Skeletal muscle cell (primary cell): ENCODE measurements around the gene DLL4.
"Not testable (repeated sequence)": the region's sequence is repeated elsewhere in the genome, so short reads cannot be mapped to it uniquely, and the experiment has no call there.

Source experiments
- DNase-seq: peaks from one replicate; pipeline ENCODE4 v3.0.0-alpha.2; 2010; ENCODE audit warnings: low read depth
- H3K4me3 ChIP-seq: 2 replicates; pipeline ENCODE4 v1.5.1; 2011; ENCODE audit warnings: low read depth, mild to moderate bottlenecking, control low read depth, low read length, moderate library complexity

DLL4 gene

DNA sequence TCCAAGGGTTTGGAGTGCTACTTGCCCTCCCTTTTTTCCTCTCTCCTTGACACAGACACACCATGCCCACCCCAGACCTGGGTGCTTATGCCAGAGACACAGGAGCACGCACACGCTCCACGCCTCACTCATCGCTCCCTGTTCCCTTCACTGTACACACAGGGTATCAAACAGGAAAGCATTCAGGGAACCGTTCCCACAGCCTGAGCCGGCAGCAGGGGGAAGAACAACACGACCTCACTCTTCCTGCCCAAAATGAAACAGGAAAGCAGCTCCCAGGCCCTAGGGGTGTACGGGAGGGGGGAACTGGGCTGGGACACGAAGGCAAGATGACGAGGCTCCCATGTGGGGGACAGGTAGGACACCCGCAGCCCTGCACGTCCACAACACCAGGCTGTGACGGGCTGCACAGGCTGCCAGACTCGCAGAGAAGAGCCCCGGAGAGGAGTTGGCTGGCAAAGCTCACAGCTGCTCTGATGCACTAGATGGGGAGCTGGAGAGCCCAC, 11.2 kb downstream of the DLL4 start:
- H3K4me3 ChIP-seq: no peak overlapping the region
- DNase-seq: no peak

DNA sequence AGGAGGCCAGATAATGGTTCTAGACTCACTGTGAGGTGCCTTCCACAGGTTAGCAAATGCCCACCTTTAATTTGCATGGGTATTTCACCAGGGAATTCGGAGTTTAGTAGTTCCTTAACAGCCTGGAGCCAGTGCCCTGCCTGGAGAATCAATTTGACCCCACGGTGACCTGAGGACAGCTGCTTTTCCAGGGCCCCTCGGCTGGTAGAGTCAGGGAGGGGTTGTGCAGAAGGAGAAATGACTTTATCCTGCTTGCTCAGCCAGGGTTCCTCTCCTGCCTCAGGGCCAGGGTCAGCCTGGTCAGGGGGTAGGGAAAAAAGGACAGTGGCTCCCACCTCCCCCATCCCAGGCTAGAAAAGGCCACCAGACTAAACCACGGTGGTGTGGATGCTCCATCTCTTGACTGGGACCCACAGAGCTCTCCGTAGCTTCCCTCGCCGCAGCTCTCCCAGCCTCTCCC, 12.0 kb downstream of the DLL4 start:
- no peak for DNase-seq
- peak overlapping the region; percentile 53 for H3K4me3 ChIP-seq

DNA sequence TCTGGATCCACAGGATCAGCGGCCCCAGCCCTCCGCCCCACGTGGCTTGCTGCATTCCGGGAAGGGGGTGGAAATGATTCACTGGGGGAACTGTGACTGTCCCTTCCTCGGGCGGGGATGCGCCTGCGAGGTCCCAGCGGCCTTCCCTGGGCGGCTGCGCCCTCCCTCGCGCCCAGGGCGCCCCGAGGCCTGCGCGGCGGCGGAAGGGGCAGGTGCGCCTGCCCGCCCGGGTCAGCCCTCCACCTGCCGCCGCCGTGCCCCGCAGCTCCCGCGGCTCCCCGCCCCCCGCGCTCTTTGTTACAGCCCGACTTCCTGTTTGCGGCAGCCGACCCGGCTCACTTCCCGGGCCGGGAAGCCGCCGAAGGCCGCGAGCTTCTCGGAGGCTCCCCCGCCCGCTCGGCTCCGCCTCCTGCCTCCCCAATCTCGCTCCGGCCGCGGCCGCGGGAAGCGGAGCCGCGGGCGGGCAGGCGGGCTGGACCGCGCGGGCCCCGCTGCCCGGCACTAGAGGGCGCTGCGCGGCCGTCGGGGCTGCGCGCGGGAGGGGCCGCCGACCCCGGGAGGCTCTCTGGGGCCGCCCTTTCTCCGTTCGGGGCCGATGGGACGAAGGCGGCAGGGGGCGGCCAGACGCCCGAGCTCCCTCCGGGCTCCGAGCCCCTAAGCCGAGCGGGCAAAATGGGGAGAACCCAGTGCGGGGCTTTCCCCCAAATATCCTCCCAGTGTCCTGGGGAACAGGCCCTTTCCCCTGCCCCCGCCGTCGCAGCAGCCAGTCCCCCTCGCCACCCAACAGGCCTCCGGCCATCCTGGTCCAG, 12.6 kb downstream of the DLL4 start:
- H3K4me3 ChIP-seq: peak overlapping the region; percentile 53
- DNase-seq: no peak

DNA sequence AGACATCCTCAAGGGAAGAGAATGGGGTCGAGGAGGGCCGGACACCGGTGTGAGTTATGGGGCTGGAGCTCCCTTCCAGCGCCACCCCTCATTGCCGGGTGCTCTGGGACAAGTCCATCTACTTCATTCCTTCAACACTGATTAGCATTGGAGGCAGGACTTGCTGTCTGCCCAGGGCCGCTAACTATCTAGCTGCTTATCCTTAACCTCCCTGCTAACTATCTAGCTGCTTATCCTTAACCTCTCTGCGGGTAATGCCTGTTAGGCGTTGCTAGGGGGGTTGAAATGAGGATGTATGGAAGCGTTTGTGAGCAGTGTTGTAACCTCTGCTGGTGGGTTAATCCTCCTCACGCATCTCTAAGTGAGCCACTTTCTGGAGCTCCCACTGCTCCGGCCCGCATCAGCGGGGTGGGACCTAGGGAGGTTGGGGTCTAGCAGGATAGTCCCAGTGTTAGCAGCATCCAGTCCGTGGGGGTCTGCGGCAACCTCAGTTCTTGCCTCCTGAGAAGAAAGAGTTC, 13.3 kb downstream of the DLL4 start:
- H3K4me3 ChIP-seq: peak overlapping the region; percentile 53
- DNase-seq: no peak

DNA sequence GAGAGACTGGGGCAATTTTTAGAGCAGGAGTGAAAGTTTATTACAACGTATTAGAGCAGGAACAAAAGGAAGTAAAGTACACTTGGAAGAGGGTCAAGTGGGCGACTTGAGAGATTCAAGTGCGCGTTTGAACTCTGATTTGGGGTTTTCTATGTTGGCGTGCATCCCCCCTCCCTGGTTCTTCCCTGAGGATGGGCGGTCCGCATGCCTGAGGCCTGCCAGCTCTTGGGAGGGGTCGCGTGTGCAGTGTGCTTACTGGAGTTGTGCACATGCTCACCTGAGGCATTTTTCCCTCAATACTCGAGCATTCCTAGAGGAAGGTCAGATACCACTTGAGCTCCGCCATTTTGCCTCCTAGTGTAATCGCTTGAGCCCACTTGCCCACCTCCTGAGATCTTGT, 13.7 kb downstream of the DLL4 start:
- H3K4me3 ChIP-seq: no peak overlapping the region
- DNase-seq: no peak

DNA sequence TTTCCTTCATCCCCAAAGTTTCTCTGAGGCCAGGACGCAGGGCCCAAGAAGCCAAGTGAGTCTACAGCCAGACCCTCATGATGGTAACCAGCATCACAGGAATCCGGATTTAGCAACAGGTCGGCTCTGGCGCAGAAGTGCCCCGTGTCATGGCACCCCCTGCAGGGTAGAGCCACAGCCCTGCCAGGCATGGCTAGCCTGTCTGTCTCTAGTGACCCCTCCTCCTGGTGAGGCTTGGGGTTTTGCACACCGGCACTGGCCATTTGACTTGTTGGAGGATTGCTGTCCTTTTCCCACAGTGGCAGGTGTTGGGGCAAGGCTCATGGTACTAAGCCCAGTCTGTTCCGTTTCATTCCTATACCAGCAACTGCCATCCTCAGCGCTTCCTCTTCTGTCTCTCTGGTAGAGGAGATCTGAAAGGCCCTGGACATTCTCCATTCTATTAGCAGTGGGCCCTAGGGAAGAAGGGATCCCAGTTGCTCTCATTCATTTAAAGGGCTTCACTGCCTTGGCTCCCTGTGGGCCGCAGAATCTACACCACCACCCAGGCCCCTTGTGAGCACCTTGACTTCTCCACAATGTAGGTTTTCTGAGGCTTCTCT, 14.7 kb downstream of the DLL4 start:
- DNase-seq: no peak

DNA sequence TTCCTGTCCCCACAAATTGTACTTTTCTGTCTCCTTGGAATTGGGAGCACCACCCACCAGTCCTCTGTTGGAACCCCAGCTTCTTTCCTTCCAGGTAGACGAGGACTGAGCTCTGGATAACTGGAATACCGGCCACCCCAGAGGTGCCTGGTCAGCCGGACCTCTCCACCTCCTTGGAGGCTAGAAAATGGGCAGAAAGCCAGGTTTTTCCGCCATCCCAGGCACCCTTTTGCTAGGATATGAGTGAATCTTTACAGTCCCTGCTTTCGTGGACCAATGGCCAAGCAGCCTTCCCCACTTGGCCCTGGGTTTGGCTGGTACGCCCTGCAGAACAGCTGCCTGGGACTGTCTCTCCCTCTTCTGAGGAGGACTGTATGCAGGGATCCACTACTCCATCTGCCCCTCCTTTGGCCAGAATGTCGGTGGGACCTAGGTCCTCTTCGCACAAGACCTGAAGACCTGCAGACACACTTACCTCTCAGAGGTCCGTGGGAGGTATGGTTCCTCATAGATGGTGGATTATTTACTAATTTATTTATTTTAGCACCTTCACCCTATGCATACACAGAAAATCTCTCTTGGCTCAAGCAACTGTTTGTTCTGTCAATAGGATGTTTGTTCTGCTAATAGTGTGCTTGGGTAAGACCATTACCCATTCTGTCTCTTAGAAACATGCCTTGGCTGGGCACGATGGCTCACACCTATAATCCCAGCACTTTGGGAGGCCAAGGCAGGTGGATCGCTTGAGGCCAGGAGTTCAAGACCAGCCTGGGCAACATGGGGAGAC, 15.6 kb downstream of the DLL4 start:
- no peak overlapping the region for H3K4me3 ChIP-seq
- DNase-seq: no peak

More for the DNA sequence above, 14.7 kb downstream of the DLL4 start:
- H3K4me3 ChIP-seq: no peak overlapping the region

DNA sequence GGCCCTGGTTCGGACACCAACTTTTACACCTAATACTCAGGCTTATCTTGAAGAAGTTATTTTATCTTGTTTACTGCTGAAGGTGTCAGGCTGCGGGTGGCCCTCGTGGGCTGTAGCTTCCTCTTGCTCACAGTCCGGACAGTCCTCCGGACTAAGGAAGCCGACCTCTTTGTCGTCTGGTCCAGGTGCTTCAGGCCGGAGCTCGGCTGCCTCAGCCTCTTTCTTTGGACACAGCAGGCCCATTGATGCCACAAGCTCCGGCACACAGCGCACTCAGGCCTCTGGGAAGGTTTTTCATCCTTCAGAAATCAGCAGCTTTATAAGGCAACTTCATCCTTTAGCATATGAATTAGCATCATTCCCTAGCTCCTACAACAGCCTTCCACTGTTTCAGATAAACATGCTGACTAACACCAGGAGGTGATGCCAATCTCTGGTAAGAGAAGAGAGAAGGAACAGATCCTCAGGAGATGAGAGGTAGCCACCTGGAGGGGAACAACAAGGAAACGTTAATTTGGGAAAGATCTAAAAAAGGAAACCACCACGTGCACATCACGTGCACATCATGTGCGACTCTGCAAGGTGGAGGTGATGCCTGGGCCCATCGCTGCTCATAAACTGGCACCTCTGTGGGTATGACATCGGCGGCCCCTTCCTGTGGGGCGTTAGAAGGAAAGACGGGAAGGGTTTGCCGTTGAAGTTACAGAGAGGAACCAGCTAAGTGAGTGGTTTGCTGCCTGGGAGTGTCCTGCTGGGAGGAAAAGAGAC, 19.8 kb downstream of the DLL4 start:
- no peak for DNase-seq
- no peak overlapping the region for H3K4me3 ChIP-seq

DNA sequence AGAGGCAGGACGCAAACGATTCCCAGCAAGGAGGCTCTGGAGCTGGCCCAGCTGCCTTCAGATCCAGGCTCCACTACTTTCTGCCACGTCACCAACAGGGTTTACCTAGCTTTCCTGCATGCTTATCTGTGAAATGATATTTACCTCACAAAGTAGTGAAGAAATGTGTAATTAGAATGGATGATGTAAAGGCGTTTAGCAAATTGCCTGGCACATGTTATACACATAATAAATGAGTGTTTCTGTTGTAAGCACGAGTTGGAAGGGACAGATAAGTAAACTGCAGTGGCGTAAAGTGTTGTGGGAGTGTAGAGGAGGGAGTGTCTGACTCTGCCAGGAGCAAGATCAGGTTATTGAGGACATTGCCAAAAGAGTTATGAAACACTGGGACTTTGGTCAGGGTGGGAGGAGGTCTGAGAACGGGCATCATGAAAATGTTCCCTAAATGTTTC, 20.6 kb downstream of the DLL4 start:
- DNase-seq: no peak
- no peak overlapping the region for H3K4me3 ChIP-seq

DNA sequence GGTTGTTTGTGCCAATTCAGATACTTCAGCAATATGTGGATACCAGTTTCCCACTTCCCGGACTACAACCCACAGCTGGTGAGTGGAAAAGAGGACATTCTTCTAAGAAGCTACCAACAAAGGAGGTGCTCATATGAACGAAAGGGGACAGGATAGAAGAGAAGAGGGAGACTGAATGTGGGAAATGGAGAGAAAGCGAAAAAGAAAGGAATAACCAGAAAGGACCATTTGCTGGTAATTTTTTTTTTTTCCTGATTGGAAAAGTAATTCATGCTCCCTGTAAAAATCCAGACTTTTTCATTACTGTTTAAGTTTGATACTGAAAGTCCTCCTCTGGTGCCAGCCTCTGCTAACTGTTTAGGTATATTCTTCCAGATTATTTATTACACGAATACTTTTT, 22.6 kb downstream of the DLL4 start:
- no peak overlapping the region for H3K4me3 ChIP-seq
- no peak for DNase-seq

DNA sequence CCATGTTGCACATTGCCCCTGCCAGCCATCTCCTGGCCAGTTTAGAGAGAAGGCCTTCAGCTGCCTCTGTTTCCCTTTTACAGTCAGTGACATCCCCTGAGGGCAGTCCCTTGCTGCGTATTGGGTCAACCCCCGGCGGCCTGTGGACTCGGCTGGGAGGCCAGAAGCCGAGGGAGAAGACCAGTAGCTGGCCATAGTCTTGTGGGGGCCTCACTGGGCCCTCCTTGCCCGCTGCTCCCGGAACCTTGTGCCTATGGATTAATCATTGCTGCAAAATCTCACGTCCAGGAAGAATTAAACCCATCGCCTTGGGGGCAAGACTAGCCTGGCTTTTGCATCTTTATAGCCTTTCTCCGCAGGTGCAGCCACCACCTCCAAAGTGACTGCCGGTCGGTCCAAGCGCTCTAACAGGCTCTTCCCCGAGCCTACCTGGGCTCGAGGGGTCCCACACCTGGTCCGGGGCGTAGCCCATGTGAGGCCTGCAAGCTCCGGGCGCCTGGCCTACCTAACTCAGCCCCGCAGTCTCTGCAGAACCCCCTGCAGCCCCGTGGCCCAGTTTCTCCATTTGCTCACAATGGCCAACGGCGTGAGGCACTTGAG, 23.3 kb downstream of the DLL4 start:
- DNase-seq: no peak
- H3K4me3 ChIP-seq: peak overlapping the region; percentile 83

DNA sequence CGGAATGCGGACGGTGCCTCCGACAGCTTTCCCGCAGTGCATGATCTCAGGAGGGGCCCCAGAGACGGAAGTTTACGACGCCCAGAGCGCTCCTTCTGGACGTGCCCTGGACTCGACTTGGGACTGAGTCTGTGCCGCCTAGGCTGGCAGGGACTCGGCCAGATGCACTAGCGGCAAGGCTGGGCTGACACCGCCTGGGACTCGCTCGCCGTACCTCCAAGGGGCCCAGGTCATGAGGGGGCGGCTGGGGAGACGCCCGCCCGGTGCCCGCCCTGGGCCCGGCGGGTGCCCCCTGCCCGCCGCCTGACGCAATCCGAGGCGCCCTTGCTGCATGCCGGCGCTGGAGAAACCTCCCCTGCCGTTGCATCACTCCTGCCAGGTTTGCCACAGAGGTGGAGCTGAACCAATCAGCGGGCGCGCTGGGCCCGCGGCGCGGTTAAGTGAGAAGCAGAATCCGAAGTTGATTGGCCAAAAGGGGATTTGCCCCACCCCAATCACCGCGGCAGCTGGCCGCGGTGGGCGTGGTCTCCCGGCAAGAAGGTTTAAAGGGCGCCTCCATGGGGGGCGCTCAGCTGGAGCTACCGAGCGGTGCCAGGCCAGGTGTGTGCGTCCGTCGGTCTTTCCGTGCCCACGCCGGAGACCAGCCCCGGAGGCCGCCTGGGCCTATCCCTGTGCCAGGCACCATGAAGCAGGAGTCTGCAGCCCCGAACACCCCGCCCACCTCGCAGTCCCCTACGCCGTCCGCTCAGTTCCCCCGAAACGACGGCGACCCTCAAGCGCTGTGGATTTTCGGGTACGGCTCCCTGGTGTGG, 24.0 kb downstream of the DLL4 start, which contains the start of gene CHAC1:
CHAC1 (plus strand) TSS at position 571 of the 812 bp plus-strand sequence; CDS start at position 684, 113 bp downstream.
- peak within 1 kb of the TSS; percentile 83 for H3K4me3 ChIP-seq
- DNase-seq: peak; percentile 89

DNA sequence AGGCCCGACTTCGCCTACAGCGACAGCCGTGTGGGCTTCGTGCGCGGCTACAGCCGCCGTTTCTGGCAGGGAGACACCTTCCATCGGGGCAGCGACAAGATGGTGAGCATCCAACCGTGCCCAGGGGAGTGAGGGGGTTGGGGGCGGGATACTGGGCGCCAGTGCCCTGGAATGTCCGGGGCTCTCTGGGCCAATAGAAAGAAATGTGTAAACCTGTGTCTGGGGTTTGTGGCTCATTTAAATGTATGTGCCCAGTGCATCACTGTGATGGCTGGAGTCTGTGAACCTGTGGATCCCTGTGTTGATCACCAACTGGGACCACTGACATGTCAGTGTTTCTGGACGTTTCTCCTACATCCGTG, 24.6 kb downstream of the DLL4 start:
- no peak for DNase-seq
- H3K4me3 ChIP-seq: peak overlapping the region; percentile 83

DNA sequence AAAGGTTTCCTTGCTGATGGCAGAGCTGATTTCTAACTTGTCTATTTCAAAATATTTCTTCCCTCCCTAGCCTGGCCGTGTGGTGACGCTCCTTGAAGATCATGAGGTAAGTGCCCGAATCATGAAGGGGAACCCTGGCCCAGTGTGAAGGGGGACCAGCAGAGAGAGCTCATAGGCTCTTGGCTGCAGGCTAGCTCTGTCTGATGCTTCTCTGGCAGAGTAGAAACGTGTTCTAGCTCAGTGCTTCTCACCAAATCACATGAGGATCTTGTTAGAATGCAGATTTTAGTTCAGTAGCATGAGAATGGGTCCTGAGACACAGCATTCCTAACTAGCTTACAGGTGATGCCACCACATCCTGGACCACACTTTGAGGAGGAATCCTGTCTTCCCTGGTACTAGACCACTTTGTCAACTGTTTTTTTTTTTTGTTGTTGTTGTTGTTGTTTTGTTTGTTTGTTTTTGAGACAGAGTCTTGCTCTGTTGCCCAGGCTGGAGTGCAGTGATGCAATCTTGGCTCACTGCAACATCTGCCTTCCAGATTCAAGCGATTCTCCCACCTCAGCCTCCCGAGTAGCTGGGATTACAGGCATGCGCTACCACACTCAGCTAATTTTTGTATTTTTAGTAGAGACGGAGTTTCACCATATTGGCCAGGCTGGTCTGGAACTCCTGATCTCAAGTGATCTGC, 25.2 kb downstream of the DLL4 start:
- H3K4me3 ChIP-seq: peak overlapping the region; percentile 83
- not testable (repeated sequence) for DNase-seq

DNA sequence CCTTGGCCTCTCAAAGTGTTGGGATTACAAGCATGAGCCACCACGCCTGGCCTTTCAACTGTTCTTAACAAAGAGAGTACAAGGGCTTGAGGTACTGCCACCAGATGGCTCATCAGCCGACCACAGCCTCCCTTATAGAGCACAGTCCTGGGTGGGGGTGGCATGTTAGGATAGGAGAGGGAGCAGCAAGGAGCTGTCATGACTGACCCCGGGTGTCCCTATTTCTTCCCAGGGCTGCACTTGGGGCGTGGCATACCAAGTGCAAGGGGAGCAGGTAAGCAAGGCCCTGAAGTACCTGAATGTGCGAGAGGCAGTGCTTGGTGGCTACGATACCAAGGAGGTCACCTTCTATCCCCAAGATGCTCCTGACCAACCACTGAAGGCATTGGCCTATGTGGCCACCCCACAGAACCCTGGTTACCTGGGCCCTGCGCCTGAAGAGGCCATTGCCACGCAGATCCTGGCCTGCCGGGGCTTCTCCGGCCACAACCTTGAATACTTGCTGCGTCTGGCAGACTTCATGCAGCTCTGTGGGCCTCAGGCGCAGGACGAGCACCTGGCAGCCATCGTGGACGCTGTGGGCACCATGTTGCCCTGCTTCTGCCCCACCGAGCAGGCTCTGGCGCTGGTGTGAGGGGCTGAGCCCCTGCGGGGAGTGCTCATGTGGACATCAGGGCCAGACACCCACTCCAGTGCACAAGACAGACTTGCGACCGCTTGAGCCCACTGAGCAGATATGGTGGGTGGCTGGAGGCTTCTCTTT, 26.2 kb downstream of the DLL4 start:
- no peak for DNase-seq
- H3K4me3 ChIP-seq: peak overlapping the region; percentile 83

DNA sequence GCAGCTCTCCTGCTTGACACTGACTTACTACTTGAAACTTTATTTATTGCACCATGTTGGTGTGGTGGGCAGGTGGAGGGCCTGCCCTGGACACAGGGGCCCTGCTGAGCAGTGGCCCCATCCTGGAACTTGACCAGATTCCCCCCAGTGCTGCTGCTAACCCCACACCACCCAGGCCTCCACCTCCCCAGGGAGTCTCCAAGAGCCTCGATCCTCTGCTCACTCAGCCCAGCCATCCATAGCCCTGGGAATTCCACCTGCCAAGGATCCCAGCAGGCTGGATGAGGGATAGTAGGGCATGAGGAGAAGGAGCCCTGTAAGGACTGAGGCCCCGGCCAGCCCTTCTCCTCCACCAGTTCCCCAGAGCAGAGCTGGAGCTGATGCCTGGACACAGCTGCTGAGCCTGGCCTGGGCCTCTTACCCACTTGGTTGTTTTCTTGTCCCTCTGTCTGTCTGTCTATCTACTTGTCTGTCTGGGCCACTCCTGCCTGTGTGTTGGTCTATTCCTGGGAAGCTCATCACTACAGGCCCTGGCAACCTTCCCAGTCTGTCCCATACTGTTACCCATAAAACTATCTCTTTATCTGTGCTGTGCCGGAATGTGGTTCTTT, 26.9 kb downstream of the DLL4 start:
- no peak for DNase-seq
- peak overlapping the region; percentile 10 for H3K4me3 ChIP-seq
